Muscle layer of colon (tissue), 2 donors: Measurements from ENCODE around the gene GSTM5.

ENCODE experiments used
- H3K27ac ChIP-seq: one replicate; pipeline ENCODE4 v1.7.0; 2013; ENCODE audit warnings: low read depth, mild to moderate bottlenecking, low read length, moderate library complexity
- H3K27me3 ChIP-seq, 2 donors: one replicate each; pipeline ENCODE4 v1.7.0; 2013; ENCODE audit warnings: low read length in 2 of 2, mild to moderate bottlenecking in 2 of 2; ENCODE audit not compliant: insufficient read depth in 2 of 2, control insufficient read depth in 1 of 2
- H3K36me3 ChIP-seq: one replicate; pipeline ENCODE4 v1.7.0; 2013; ENCODE audit warnings: mild to moderate bottlenecking, low read length; ENCODE audit not compliant: insufficient read depth
- H3K4me1 ChIP-seq: one replicate; pipeline ENCODE4 v1.7.0; 2013; ENCODE audit warnings: mild to moderate bottlenecking, low read length; ENCODE audit not compliant: insufficient read depth
- H3K4me3 ChIP-seq, 2 donors: one replicate each; pipeline ENCODE4 v1.7.0; 2013; ENCODE audit warnings: low read length in 2 of 2, low read depth in 1 of 2, mild to moderate bottlenecking in 1 of 2, moderate library complexity in 1 of 2
- H3K9ac ChIP-seq: one replicate; pipeline ENCODE4 v1.7.0; 2013; ENCODE audit warnings: low read length
- H3K9me3 ChIP-seq: one replicate; pipeline ENCODE4 v1.7.0; 2013; ENCODE audit warnings: mild to moderate bottlenecking, low read length
- donor health status: abdominal sarcoma.
- donor health status: Adenocarcinoma of cecum.

Gene GSTM5

DNA sequence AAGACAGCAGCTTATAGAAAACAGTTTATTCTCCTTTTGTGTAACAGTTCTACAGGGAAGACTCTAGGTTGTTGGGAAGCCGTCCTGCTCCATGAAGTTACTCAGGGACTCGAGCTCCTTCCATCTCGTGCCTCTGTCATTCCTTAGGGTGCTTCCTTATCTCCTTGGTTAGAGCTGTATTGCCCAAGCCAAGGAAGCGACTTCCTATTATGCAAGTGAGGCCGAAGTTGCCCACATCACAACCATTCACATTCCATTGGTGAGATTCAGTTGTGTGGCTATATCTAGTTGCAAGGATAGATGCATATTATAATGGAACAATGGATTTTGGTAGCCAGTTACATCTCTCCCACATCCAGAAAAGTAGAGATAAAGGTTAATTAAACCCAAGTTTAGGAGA, 9.0 kb downstream of the GSTM5 start:
- Histone ChIP-seq H3K36me3 (no peaks in the 10 kb centered on the region), H3K9me3 (no peaks in the 10 kb centered on the region), H3K9ac (no peak overlapping the region), H3K4me3 (no peak overlapping the region), H3K27ac (no peak overlapping the region), H3K4me1 (peaks cover 8% of the 10 kb centered on the region), H3K27me3 (no peaks in the 10 kb centered on the region)

GRCh38 chr1:109721971-109722370, 9.9 kb downstream of the GSTM5 start:
- Histone ChIP-seq H3K4me1 (peaks cover 8% of the 10 kb centered on the region), H3K27ac (no peak overlapping the region), H3K9me3 (no peaks in the 10 kb centered on the region), H3K9ac (no peak overlapping the region), H3K36me3 (no peaks in the 10 kb centered on the region), H3K27me3 (no peaks in the 10 kb centered on the region), H3K4me3 (no peak overlapping the region)

DNA sequence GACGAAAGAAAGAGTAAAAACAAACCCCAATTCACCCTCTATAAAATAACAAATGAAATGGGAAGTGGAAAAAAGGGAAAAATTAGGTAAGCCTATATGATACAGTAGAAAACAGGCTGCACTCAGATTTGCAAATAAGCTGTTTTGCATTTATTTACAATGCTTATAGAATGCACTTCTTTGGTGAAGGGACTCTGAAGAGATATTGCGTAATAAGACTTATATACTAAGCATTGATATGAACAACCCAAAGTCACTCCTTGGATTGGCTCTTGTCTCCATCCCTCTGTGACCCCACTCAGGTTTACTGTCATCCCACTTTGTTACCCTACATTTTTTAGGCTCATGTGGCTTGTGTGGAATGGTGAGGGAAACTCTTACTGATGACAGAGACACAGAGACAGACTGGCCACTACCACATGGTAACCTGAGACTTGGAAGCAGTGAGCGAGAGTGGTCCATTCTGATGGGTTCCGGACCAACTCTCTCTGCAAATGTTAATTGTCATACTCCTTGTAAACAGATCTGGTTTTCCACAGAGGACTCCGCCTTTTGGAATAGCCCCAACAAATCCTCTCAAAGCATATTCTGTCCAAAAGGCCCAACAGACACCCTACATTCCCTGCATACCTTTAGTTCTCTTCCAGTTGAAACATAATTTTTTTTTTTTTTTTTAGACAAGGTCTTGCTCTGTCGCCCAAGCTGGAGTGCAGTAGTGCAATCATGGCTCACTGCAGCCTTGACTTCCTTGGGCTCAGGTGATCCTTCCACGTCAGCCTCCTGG, 11.0 kb downstream of the GSTM5 start:
- H3K27ac ChIP-seq, result no peak overlapping the region
- H3K9me3 ChIP-seq, result no peaks in the 10 kb centered on the region
- H3K27me3 ChIP-seq, result no peaks in the 10 kb centered on the region
- no peak overlapping the region for H3K4me3 ChIP-seq
- H3K4me1 ChIP-seq, result peaks cover 8% of the 10 kb centered on the region
- no peak overlapping the region for H3K9ac ChIP-seq
- no peaks in the 10 kb centered on the region for H3K36me3 ChIP-seq

- Histone ChIP-seq H3K27me3 (no peaks in the 10 kb centered on the region), H3K4me1 (peaks cover 8% of the 10 kb centered on the region), H3K9me3 (no peaks in the 10 kb centered on the region), H3K4me3 (no peak overlapping the region), H3K9ac (no peak overlapping the region), H3K36me3 (no peaks in the 10 kb centered on the region), H3K27ac (no peak overlapping the region)
Observed at GRCh38 chr1:109724933-109725332, 12.9 kb downstream of the GSTM5 start.

DNA sequence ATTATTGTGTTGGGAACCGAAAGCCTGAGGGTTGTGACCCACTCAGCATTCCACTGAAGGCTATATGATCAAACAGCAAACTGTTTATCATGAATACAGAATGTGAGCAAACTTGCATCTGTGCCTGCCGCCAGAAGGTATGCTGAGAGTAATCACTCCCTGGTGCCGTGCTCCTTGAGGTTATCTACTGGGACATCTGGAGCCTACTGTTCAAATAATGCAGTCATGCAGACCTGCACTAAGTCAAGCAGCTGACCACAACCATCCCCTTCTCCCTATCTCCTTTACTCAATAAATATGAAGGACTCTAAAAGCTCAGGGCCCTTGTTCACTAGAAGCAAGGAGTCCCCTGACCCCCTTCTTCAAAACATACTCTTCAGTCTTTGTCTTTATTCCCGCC, 13.5 kb downstream of the GSTM5 start:
- no peak overlapping the region for H3K9ac ChIP-seq
- no peak overlapping the region for H3K27ac ChIP-seq

GRCh38 chr1:109726007-109726406, 14.0 kb downstream of the GSTM5 start:
- Histone ChIP-seq H3K9ac (no peak overlapping the region), H3K4me1 (peaks cover 8% of the 10 kb centered on the region), H3K4me3 (no peak overlapping the region), H3K36me3 (no peaks in the 10 kb centered on the region), H3K9me3 (no peaks in the 10 kb centered on the region), H3K27me3 (no peaks in the 10 kb centered on the region), H3K27ac (no peak overlapping the region)

More for the DNA sequence above, 13.5 kb downstream of the GSTM5 start:
- H3K36me3 ChIP-seq, result no peaks in the 10 kb centered on the region
- H3K4me3 ChIP-seq, result no peak overlapping the region
- no peaks in the 10 kb centered on the region for H3K27me3 ChIP-seq
- H3K4me1 ChIP-seq, result peaks cover 8% of the 10 kb centered on the region
- H3K9me3 ChIP-seq, result no peaks in the 10 kb centered on the region

GRCh38 chr1:109726728-109727373, 14.8 kb downstream of the GSTM5 start:
- Histone ChIP-seq H3K4me3 (no peak overlapping the region), H3K27me3 (no peaks in the 10 kb centered on the region), H3K27ac (no peak overlapping the region), H3K4me1 (peaks cover 8% of the 10 kb centered on the region), H3K9me3 (no peaks in the 10 kb centered on the region), H3K9ac (no peak overlapping the region), H3K36me3 (no peaks in the 10 kb centered on the region)

DNA sequence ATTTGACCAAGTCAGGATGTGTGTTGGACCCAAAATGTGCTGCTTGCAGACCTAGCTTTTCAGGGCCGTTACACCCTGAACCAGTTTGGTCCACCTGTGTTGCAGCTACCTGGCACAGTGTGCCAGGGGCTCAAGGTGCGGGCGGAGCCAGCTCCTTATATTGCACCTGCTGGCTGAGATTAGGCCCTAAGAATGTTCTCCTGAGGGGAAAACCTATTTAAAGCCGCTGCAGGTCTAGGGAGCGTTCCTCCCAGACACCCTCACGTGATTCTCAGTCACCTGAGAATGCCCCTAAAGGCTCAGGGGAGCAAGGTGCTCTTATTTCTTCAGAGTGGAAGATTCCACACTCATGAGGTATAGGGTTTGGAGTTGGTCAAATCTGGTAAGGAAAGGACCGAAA, 16.8 kb downstream of the GSTM5 start:
- Histone ChIP-seq H3K4me3 (no peak overlapping the region), H3K9me3 (no peaks in the 10 kb centered on the region), H3K4me1 (no peaks in the 10 kb centered on the region), H3K27me3 (no peaks in the 10 kb centered on the region), H3K27ac (no peak overlapping the region), H3K36me3 (no peaks in the 10 kb centered on the region), H3K9ac (no peak overlapping the region)

GRCh38 chr1:109730666-109731065, 18.6 kb downstream of the GSTM5 start:
- Histone ChIP-seq H3K9ac (no peak overlapping the region), H3K4me3 (no peak overlapping the region), H3K27me3 (no peaks in the 10 kb centered on the region), H3K27ac (no peak overlapping the region), H3K9me3 (no peaks in the 10 kb centered on the region), H3K36me3 (no peaks in the 10 kb centered on the region), H3K4me1 (no peaks in the 10 kb centered on the region)

DNA sequence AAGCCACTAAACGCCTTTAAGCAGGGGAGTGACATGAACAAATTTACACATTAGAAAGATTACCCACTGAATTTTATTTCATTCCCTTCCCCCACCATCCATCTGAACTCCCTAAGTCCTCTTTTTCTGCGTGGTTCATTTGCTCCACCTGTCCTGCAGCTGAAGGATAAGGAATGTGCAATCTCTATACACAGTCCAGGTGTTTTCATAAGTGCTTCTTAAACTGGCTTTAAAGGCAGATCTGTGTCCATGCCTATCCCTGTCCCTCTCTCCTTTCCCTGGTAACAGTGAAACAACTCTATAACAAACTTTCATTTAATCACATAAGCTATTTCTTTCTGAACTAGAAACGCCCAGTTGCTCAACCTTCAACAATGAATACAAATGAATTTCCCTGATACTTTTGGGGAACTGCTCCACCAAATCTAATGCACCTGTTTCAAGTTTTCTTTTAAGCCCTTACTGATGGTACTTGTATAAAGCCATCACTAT, 20.4 kb downstream of the GSTM5 start:
- Histone ChIP-seq H3K27me3 (no peaks in the 10 kb centered on the region), H3K27ac (no peak overlapping the region), H3K36me3 (peaks cover 3% of the 10 kb centered on the region), H3K4me3 (no peak overlapping the region), H3K9me3 (no peaks in the 10 kb centered on the region), H3K9ac (no peak overlapping the region), H3K4me1 (no peaks in the 10 kb centered on the region)

DNA sequence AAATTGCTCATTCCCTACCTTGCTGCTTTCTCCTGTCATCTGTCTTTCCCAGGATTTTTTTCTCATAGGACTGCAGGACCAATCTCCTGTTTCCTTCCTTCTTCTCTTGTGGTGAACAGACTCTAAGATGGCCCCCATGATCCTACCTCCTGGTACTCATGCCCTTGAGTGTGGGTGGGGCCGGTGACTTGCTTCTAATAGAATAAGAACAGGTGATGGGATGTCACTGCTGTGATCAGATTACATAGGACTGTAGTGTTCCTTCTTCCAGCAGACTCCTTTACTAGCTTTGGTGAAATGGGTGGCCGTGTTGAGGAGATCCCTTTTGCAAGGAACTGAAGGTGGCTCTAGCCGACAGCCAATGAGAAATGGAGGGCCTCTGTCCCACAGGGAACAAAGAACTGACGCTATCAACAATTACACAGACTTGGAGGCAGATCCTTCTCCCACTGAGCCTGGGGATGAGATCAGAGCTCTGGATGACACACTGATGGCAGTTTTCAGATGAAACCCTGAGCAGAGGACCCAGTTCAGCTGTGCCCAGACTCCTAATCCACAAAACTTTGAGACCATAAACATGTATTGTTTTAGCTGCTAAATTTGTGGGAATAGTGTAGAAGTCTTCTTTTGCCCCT, 21.3 kb downstream of the GSTM5 start:
- Histone ChIP-seq H3K36me3 (peaks cover 10% of the 10 kb centered on the region), H3K27me3 (no peaks in the 10 kb centered on the region), H3K4me1 (no peaks in the 10 kb centered on the region), H3K9ac (no peak overlapping the region), H3K27ac (no peak overlapping the region), H3K9me3 (no peaks in the 10 kb centered on the region), H3K4me3 (no peak overlapping the region)
